H9 (cell line): ENCODE results near the gene TIAM2. TPM values are rescaled to one million over a fixed set of nuclear protein-coding genes. Genes with fewer than 3 reads are reported as not detected.

ENCODE experiments used
- DNase-seq: peaks from one replicate; pipeline ENCODE4 v3.0.0-alpha.2; 2017
- H2AFZ ChIP-seq: one replicate; pipeline ENCODE4 v1.6.1; 2013; ENCODE audit warnings: mild to moderate bottlenecking, low read length, control low read depth, moderate library complexity
- H2AK5ac ChIP-seq: 2 replicates; pipeline ENCODE4 v1.6.1; 2013; ENCODE audit warnings: low read length, control low read depth, mixed read lengths; ENCODE audit not compliant: insufficient read length
- H2BK120ac ChIP-seq: one replicate; pipeline ENCODE4 v1.6.1; 2013; ENCODE audit warnings: low read depth, mild to moderate bottlenecking, low read length, control low read depth, inconsistent platforms; ENCODE audit not compliant: poor library complexity, severe bottlenecking
- H2BK12ac ChIP-seq: 2 replicates; pipeline ENCODE4 v1.6.1; 2013; ENCODE audit warnings: low read length, control low read depth, mixed read lengths, low read depth; ENCODE audit not compliant: insufficient read length
- H2BK15ac ChIP-seq: 2 replicates; pipeline ENCODE4 v1.6.1; 2013; ENCODE audit warnings: low read depth, low read length, control low read depth
- H2BK20ac ChIP-seq: one replicate; pipeline ENCODE4 v1.6.1; 2013; ENCODE audit warnings: low read depth, mild to moderate bottlenecking, low read length, control low read depth, inconsistent platforms; ENCODE audit not compliant: poor library complexity, severe bottlenecking
- H2BK5ac ChIP-seq: 2 replicates; pipeline ENCODE4 v1.6.1; 2013; ENCODE audit warnings: low read length, control low read depth, mixed read lengths; ENCODE audit not compliant: insufficient read length
- H3K14ac ChIP-seq: 2 replicates; pipeline ENCODE4 v1.6.1; 2013; ENCODE audit warnings: low read length, control low read depth; ENCODE audit not compliant: insufficient read depth
- H3K18ac ChIP-seq: 2 replicates; pipeline ENCODE4 v1.6.1; 2013; ENCODE audit warnings: low read depth, mild to moderate bottlenecking, mixed read lengths, low read length, control low read depth; ENCODE audit not compliant: insufficient read length
- H3K23ac ChIP-seq: 2 replicates; pipeline ENCODE4 v1.6.1; 2013; ENCODE audit warnings: low read length, control low read depth, mixed read lengths, low read depth; ENCODE audit not compliant: insufficient read length
- H3K23me2 ChIP-seq: 2 replicates; pipeline ENCODE4 v1.6.1; 2013; ENCODE audit warnings: low read depth, mild to moderate bottlenecking, mixed read lengths, low read length, control low read depth; ENCODE audit not compliant: insufficient read length, poor library complexity, severe bottlenecking
- H3K27ac ChIP-seq: 2 replicates; pipeline ENCODE4 v1.5.1; 2013; ENCODE audit warnings: low read length, control low read depth, mixed read lengths, low read depth; ENCODE audit not compliant: insufficient read length
- H3K27me3 ChIP-seq: 2 replicates; pipeline ENCODE4 v1.6.1; 2013; ENCODE audit warnings: low read length, control low read depth, inconsistent platforms; ENCODE audit not compliant: insufficient read depth
- H3K4ac ChIP-seq: 2 replicates; pipeline ENCODE4 v1.6.1; 2013; ENCODE audit warnings: low read depth, mild to moderate bottlenecking, control low read depth, inconsistent platforms, low read length, moderate library complexity
- H3K4me1 ChIP-seq: 2 replicates; pipeline ENCODE4 v1.6.1; 2013; ENCODE audit warnings: low read length, control low read depth, inconsistent platforms; ENCODE audit not compliant: insufficient read depth
- H3K4me2 ChIP-seq: 2 replicates; pipeline ENCODE4 v1.6.1; 2013; ENCODE audit warnings: low read length, control low read depth, mixed read lengths; ENCODE audit not compliant: insufficient read length, insufficient read depth
- H3K56ac ChIP-seq: 2 replicates; pipeline ENCODE4 v1.6.1; 2013; ENCODE audit warnings: low read depth, mild to moderate bottlenecking, mixed read lengths, low read length, control low read depth; ENCODE audit not compliant: insufficient read length
- H3K79me1 ChIP-seq: 2 replicates; pipeline ENCODE4 v1.6.1; 2013; ENCODE audit warnings: low read depth, mild to moderate bottlenecking, moderate library complexity, low read length, control low read depth, inconsistent platforms; ENCODE audit not compliant: insufficient read depth, poor library complexity, severe bottlenecking
- H3K79me2 ChIP-seq: 2 replicates; pipeline ENCODE4 v1.6.1; 2013; ENCODE audit warnings: low read length, control low read depth, inconsistent platforms; ENCODE audit not compliant: insufficient read depth
- H3K9ac ChIP-seq: 2 replicates; pipeline ENCODE4 v1.6.1; 2013; ENCODE audit warnings: low read length, control low read depth, mixed read lengths; ENCODE audit not compliant: insufficient read length; ENCODE audit errors: extremely low read depth
- H3K9me3 ChIP-seq: one replicate; pipeline ENCODE4 v1.6.1; 2013; ENCODE audit warnings: low read depth, low read length, inconsistent platforms; ENCODE audit not compliant: control insufficient read depth
- H3T11ph ChIP-seq: one replicate; pipeline ENCODE4 v1.6.1; 2013; ENCODE audit warnings: mild to moderate bottlenecking, low read length, control low read depth, inconsistent platforms
- H4K20me1 ChIP-seq: one replicate; pipeline ENCODE4 v1.6.1; 2013; ENCODE audit not compliant: control insufficient read depth, insufficient read length, insufficient read depth
- H4K5ac ChIP-seq: 2 replicates; pipeline ENCODE4 v1.6.1; 2013; ENCODE audit warnings: low read depth, mild to moderate bottlenecking, mixed read lengths, low read length, control low read depth; ENCODE audit not compliant: insufficient read length
- H4K8ac ChIP-seq: replicated peaks from 2 replicates; pipeline ENCODE4 v1.6.1; 2013; ENCODE audit warnings: low read length, control low read depth, mixed read lengths, low read depth; ENCODE audit not compliant: insufficient read length
- H4K91ac ChIP-seq: 2 replicates; pipeline ENCODE4 v1.6.1; 2013; ENCODE audit warnings: low read depth, mild to moderate bottlenecking, moderate library complexity, mixed read lengths, low read length, control low read depth; ENCODE audit not compliant: insufficient read length
- H3K27ac Mint-ChIP-seq, 3 experiments: 2 replicates in 2 of 3; 3 replicates in 1 of 3; pipeline ENCODE4 v1.8.0; 2020 to 2021; ENCODE audit warnings: mixed read lengths in 3 of 3, mild to moderate bottlenecking in 1 of 3, moderate library complexity in 1 of 3
- H3K27me3 Mint-ChIP-seq: 2 replicates; pipeline ENCODE4 v1.8.0; 2021; ENCODE audit warnings: low read depth, mild to moderate bottlenecking, moderate library complexity, mixed read lengths
- H3K36me3 Mint-ChIP-seq, 3 experiments: 2 replicates in 2 of 3; 3 replicates in 1 of 3; pipeline ENCODE4 v1.8.0; 2020 to 2021; ENCODE audit warnings: low read depth in 3 of 3, mixed read lengths in 3 of 3; ENCODE audit not compliant: insufficient read depth in 1 of 3
- H3K4me1 Mint-ChIP-seq, 2 experiments: 2 replicates each; pipeline ENCODE4 v1.8.0; 2020; ENCODE audit warnings: mixed read lengths in 2 of 2
- H3K4me3 Mint-ChIP-seq, 2 experiments: 2 replicates in 1 of 2; 3 replicates in 1 of 2; pipeline ENCODE4 v1.8.0; 2020 to 2021; ENCODE audit warnings: mild to moderate bottlenecking in 2 of 2, mixed read lengths in 2 of 2, moderate library complexity in 1 of 2
- H3K9me3 Mint-ChIP-seq, 2 experiments: 2 replicates in 1 of 2; 3 replicates in 1 of 2; pipeline ENCODE4 v1.8.0; 2020; ENCODE audit warnings: mild to moderate bottlenecking in 2 of 2, mixed read lengths in 2 of 2, moderate library complexity in 1 of 2
- CTCF ChIP-seq: fragments of 200-600 bp; sonication (generic); conservative IDR thresholded peaks from 3 replicates; pipeline ENCODE4 v1.8.0; 2021; ENCODE audit warnings: antibody characterized with exemption, mild to moderate bottlenecking
- WGBS: extraction: QIAGEN DNeasy Blood & Tissue Kit; methylation state at CpG from one replicate; pipeline ENCODE4 v1.1.7; 2013; ENCODE audit warnings: missing lambda C conversion rate, low lambda C conversion rate, mixed read lengths; ENCODE audit not compliant: insufficient read length; ENCODE audit errors: extremely low coverage; 5-methylcytosine and 5-hydroxymethylcytosine counted together
- total RNA-seq: library from RNA; stranded (reverse); gene quantifications from 2 replicates; pipeline ENCODE4 v1.2.1, GENCODE V29; 2021

Gene TIAM2
- total RNA-seq, 1 experiment from 2014 or later, result 6.3 TPM

- Histone ChIP-seq H4K5ac (no peak overlapping the region), H3K9ac (no peak overlapping the region), H3K18ac (no peak overlapping the region), H3K27ac (no peak overlapping the region), H2AFZ (no peak overlapping the region), H3K79me2 (no peaks in the 10 kb centered on the region), H2BK5ac (no peak overlapping the region), H2BK120ac (no peak overlapping the region), H3K27me3 (no peaks in the 10 kb centered on the region), H4K8ac (no peak overlapping the region), H3K4me1 (peaks cover 2% of the 10 kb centered on the region; the same call in 1 of the 2 replicates), H3K4ac (no peak overlapping the region), H3K79me1 (no peaks in the 10 kb centered on the region), H3K4me2 (no peak overlapping the region), H2BK15ac (no peak overlapping the region), H2BK20ac (no peak overlapping the region), H4K20me1 (no peaks in the 10 kb centered on the region), H2BK12ac (no peak overlapping the region), H3K9me3 (no peaks in the 10 kb centered on the region), H3K23me2 (no peaks in the 10 kb centered on the region), H3T11ph (no peak overlapping the region), H3K56ac (no peak overlapping the region), H3K14ac (no peak overlapping the region; the same call in 1 of the 2 replicates), H4K91ac (no peak overlapping the region), H2AK5ac (no peak overlapping the region), H3K23ac (no peak overlapping the region)
- WGBS, result no CpG with 5 or more reads among the region's 14 CpGs
- Mint-ChIP-seq H3K27ac (peak overlapping the region; percentile 39 to 76 (median 56); a peak in 4 of 7 replicates), H3K4me3 (no peak overlapping the region), H3K9me3 (no peaks in the 10 kb centered on the region), H3K36me3 (peaks cover 4 to 14% (median 9%) of the 10 kb centered on the region in 3 experiments; a peak in 5 of 7 replicates), H3K4me1 (peaks cover 17 to 18% of the 10 kb centered on the region in 2 experiments), H3K27me3 (no peaks in the 10 kb centered on the region)
- DNase-seq, result no peak
- no peak for TF ChIP-seq CTCF
Observed at GRCh38 chr6:155129744-155130143, 134.6 kb downstream of the TIAM2 start.
